GOT3 (cell line): ENCODE results near the gene SMG6.
"Not testable (repeated sequence)": the region's sequence is repeated elsewhere in the genome, so short reads cannot be mapped to it uniquely, and the experiment has no call there.

Experiments
- DNase-seq: peaks from one replicate; lab custom pipeline; 2025; ENCODE audit warnings: mixed read lengths; lab: John Stamatoyannopoulos, UW

SMG6 gene

GRCh38 chr17:2304931-2305330 lies 1.3 kb upstream of the SMG6 start:
- DNase-seq = no peak

- DNase-seq = no peak
Measured at GRCh38 chr17:2302778-2303203, 794 bp downstream of the SMG6 start.

GRCh38 chr17:2299756-2300155 lies 3.8 kb downstream of the SMG6 start:
- DNase-seq = no peak

- DNase-seq = no peak
Measured at GRCh38 chr17:2299136-2299535, 4.4 kb downstream of the SMG6 start.

- no peak for DNase-seq
Measured at GRCh38 chr17:2297023-2297422, 6.6 kb downstream of the SMG6 start.

GRCh38 chr17:2295575-2295974 lies 8.0 kb downstream of the SMG6 start:
- DNase-seq = no peak

- DNase-seq = no peak
Measured at GRCh38 chr17:2292100-2292499, 11.5 kb downstream of the SMG6 start.

GRCh38 chr17:2289878-2290478 lies 13.6 kb downstream of the SMG6 start:
- no peak for DNase-seq

GRCh38 chr17:2283302-2283701 lies 20.3 kb downstream of the SMG6 start:
- no peak for DNase-seq

GRCh38 chr17:2282297-2282873 lies 21.2 kb downstream of the SMG6 start:
- no peak for DNase-seq

GRCh38 chr17:2279707-2280106 lies 23.9 kb downstream of the SMG6 start:
- no peak for DNase-seq

- no peak for DNase-seq
Measured at GRCh38 chr17:2277429-2278170, 26.0 kb downstream of the SMG6 start.

- DNase-seq = no peak
Measured at GRCh38 chr17:2275722-2276121, 27.9 kb downstream of the SMG6 start.

GRCh38 chr17:2274414-2274813 lies 29.2 kb downstream of the SMG6 start:
- DNase-seq = no peak

GRCh38 chr17:2271985-2272702 lies 31.4 kb downstream of the SMG6 start:
- DNase-seq = no peak

- no peak for DNase-seq
Measured at GRCh38 chr17:2267354-2267753, 36.2 kb downstream of the SMG6 start.

- DNase-seq = no peak
Measured at GRCh38 chr17:2266865-2267228, 36.7 kb downstream of the SMG6 start.

GRCh38 chr17:2266045-2266864 lies 37.3 kb downstream of the SMG6 start:
- DNase-seq = no peak

GRCh38 chr17:2265166-2265565 lies 38.4 kb downstream of the SMG6 start:
- DNase-seq = not testable (repeated sequence)

- no peak for DNase-seq
Measured at GRCh38 chr17:2264067-2264860, 39.3 kb downstream of the SMG6 start.
